Measurements from ENCODE around the gene LRG1. TPM values are rescaled to one million over a fixed set of nuclear protein-coding genes. Genes with fewer than 3 reads are reported as not detected.

The LRG1 gene
- total RNA-seq, 2 experiments from 2014 or later, result 0.32 to 0.35 TPM

GRCh38 chr19:4493104-4493928, 46.5 kb downstream of the LRG1 start:
- H3K4me3 Mint-ChIP-seq, result no peak overlapping the region

GRCh38 chr19:4492337-4493103, 47.3 kb downstream of the LRG1 start:
- peaks cover 18% of the 10 kb centered on the region for H3K36me3 Mint-ChIP-seq
- no peak for DNase-seq
- no peaks in the 10 kb centered on the region for H3K9me3 Mint-ChIP-seq (ENCODE audit: low read depth)
- no peak overlapping the region for H3K27ac Mint-ChIP-seq
- no peak for ATAC-seq
- CTCF ChIA-PET, result no interaction called here
- H3K4me1 Mint-ChIP-seq, result no peaks in the 10 kb centered on the region
- H3K4me3 Mint-ChIP-seq, result no peak overlapping the region
- H3K27me3 Mint-ChIP-seq, result no peaks in the 10 kb centered on the region

More at GRCh38 chr19:4493104-4493928, 46.5 kb downstream of the LRG1 start:
- H3K9me3 Mint-ChIP-seq (ENCODE audit: low read depth), result no peaks in the 10 kb centered on the region
- no peaks in the 10 kb centered on the region for H3K4me1 Mint-ChIP-seq
- no peak for DNase-seq
- no peaks in the 10 kb centered on the region for H3K27me3 Mint-ChIP-seq
- H3K27ac Mint-ChIP-seq, result no peak overlapping the region
- H3K36me3 Mint-ChIP-seq, result peaks cover 18% of the 10 kb centered on the region
- ATAC-seq, result no peak
- CTCF ChIA-PET, result no interaction called here

- Mint-ChIP-seq H3K4me3 (no peak overlapping the region), H3K27me3 (no peaks in the 10 kb centered on the region), H3K4me1 (no peaks in the 10 kb centered on the region), H3K9me3 (ENCODE audit: low read depth) (no peaks in the 10 kb centered on the region), H3K27ac (no peak overlapping the region), H3K36me3 (peaks cover 20% of the 10 kb centered on the region)
- ATAC-seq (no peak), DNase-seq (no peak)
- CTCF ChIA-PET, result no interaction called here
Observed at GRCh38 chr19:4491446-4491845, 48.4 kb downstream of the LRG1 start.

GRCh38 chr19:4488496-4488895, 51.3 kb downstream of the LRG1 start:
- Mint-ChIP-seq H3K36me3 (peaks cover 23% of the 10 kb centered on the region), H3K27me3 (no peaks in the 10 kb centered on the region), H3K27ac (no peak overlapping the region), H3K4me3 (no peak overlapping the region), H3K9me3 (ENCODE audit: low read depth) (no peaks in the 10 kb centered on the region), H3K4me1 (peaks cover 3% of the 10 kb centered on the region)
- DNase-seq, result no peak
- no peak for ATAC-seq
- CTCF ChIA-PET, result no interaction called here

- Mint-ChIP-seq H3K9me3 (ENCODE audit: low read depth) (no peaks in the 10 kb centered on the region), H3K4me3 (no peak overlapping the region), H3K27me3 (no peaks in the 10 kb centered on the region), H3K36me3 (peaks cover 25% of the 10 kb centered on the region), H3K27ac (no peak overlapping the region), H3K4me1 (peaks cover 3% of the 10 kb centered on the region)
- CTCF ChIA-PET, result no interaction called here
- no peak for DNase-seq
- ATAC-seq, result no peak
Observed at GRCh38 chr19:4487572-4487971, 52.3 kb downstream of the LRG1 start.

Other genes starting within 250 kb of the LRG1 start
- gene TMIGD2, start 237.6 kb downstream of the LRG1 start, total RNA-seq, result 10 to 100 TPM; 29.8 to 40.7 TPM
- 10 to 100 TPM; 24.7 to 30.6 TPM for gene FSD1, start 235.4 kb downstream of the LRG1 start, total RNA-seq
- gene STAP2, start 201.2 kb downstream of the LRG1 start, total RNA-seq, result 1 to 10 TPM; 8.8 to 9.6 TPM
- gene MPND, start 196.5 kb downstream of the LRG1 start, total RNA-seq, result 10 to 100 TPM; 24.1 to 25.4 TPM
- gene SH3GL1, start 139.5 kb downstream of the LRG1 start, total RNA-seq, result 10 to 100 TPM; 43.3 to 57.7 TPM
- gene CHAF1A, start 137.4 kb downstream of the LRG1 start, total RNA-seq, result 100 to 1,000 TPM; 118 to 126 TPM
- 10 to 100 TPM; 41.0 to 45.8 TPM for gene UBXN6, start 82.2 kb downstream of the LRG1 start, total RNA-seq
- 10 to 100 TPM; 57.8 to 60.2 TPM for gene HDGFL2, start 67.7 kb downstream of the LRG1 start, total RNA-seq
- gene PLIN4, start 21.6 kb downstream of the LRG1 start, total RNA-seq, result not detected
- not detected for gene PLIN5, start 4.8 kb downstream of the LRG1 start, total RNA-seq
- gene SEMA6B, start 19.6 kb upstream of the LRG1 start, total RNA-seq, result not detected
- gene TNFAIP8L1, start 99.5 kb upstream of the LRG1 start, total RNA-seq, result 10 to 100 TPM; 15.7 to 20.1 TPM
- gene MYDGF, start 130.3 kb upstream of the LRG1 start, total RNA-seq, result 10 to 100 TPM; 47.7 to 60.8 TPM
- gene DPP9, start 183.8 kb upstream of the LRG1 start, total RNA-seq, result 10 to 100 TPM; 92.5 to 98.0 TPM